ENCODE data around the gene SKIC3. TPM values are rescaled to one million over a fixed set of nuclear protein-coding genes. Genes with fewer than 3 reads are reported as not detected.

Gene SKIC3
- total RNA-seq, 1 donor = 177 TPM

DNA sequence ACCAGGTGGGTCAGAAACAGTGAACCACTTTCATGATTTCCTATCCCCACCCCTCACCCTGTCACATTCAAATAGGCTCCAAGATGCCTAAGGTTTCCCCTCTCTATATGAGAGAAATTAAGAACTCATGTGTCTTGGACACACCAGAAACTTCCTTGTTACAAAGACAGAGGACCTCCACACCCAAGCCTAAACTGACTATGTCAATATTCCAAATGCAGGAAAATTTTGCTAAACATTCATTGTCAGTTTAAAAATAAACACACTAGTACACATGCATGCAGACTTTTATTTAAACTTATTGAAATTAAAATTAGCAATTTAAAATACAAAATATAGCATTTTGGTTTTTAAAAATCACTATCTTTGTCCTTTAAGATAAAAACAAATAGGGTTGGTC lies 26.2 kb downstream of the SKIC3 start:
- TF ChIP-seq, protein P1, sequence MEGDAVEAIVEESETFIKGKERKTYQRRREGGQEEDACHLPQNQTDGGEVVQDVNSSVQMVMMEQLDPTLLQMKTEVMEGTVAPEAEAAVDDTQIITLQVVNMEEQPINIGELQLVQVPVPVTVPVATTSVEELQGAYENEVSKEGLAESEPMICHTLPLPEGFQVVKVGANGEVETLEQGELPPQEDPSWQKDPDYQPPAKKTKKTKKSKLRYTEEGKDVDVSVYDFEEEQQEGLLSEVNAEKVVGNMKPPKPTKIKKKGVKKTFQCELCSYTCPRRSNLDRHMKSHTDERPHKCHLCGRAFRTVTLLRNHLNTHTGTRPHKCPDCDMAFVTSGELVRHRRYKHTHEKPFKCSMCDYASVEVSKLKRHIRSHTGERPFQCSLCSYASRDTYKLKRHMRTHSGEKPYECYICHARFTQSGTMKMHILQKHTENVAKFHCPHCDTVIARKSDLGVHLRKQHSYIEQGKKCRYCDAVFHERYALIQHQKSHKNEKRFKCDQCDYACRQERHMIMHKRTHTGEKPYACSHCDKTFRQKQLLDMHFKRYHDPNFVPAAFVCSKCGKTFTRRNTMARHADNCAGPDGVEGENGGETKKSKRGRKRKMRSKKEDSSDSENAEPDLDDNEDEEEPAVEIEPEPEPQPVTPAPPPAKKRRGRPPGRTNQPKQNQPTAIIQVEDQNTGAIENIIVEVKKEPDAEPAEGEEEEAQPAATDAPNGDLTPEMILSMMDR (IDR thresholded peaks at IDR 0.05; ENCODE audit: extremely low read depth, low read depth, low read length) = no peak
- Histone ChIP-seq H3K27ac (ENCODE audit: low read depth, low read length) (no peak overlapping the region), H3K4me1 (ENCODE audit: insufficient read depth, low read length) (peaks cover 25% of the 10 kb centered on the region), H4K20me1 (ENCODE audit: insufficient read depth, low read length) (no peaks in the 10 kb centered on the region), H3K9me3 (ENCODE audit: low read depth, low read length) (no peaks in the 10 kb centered on the region), H3K36me3 (ENCODE audit: insufficient read depth, low read length) (peaks cover 51% of the 10 kb centered on the region), H3K79me2 (ENCODE audit: insufficient read depth, low read length) (peaks cover 19% of the 10 kb centered on the region), H2AFZ (ENCODE audit: low read length) (no peak overlapping the region), H3K27me3 (ENCODE audit: insufficient read depth, low read length) (no peaks in the 10 kb centered on the region), H3K4me3 (ENCODE audit: insufficient read depth, low read length) (no peak overlapping the region), H3K4me2 (ENCODE audit: insufficient read depth, low read length) (no peak overlapping the region)
- no peak for DNase-seq (ENCODE audit: insufficient read length, low spot score, missing footprints)

DNA sequence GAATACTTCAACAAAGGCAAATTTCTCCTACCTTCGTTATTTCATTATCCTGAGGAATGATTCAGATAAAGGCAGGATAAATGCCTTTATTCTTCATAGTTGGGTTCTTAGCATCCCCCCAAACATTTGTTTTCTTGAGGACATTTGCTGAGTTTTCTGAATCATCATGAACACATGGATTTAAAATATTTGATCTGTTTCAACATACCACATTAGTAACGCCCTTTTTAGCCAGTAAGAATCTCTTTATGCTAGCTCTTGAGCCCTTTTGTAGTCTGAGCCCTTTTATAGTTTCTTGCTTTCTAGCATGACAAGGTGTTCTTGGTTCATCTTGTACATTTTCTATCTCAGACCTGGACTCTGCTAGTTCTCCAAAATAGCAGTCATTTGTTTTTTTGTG lies 27.9 kb downstream of the SKIC3 start:
- no peak overlapping the region for H3K4me2 ChIP-seq (ENCODE audit: insufficient read depth, low read length)
- TF ChIP-seq, protein P1 (IDR thresholded peaks at IDR 0.05; ENCODE audit: extremely low read depth, low read depth, low read length) = no peak
- no peaks in the 10 kb centered on the region for H3K27me3 ChIP-seq (ENCODE audit: insufficient read depth, low read length)
- H3K27ac ChIP-seq (ENCODE audit: low read depth, low read length) = no peak overlapping the region
- H3K36me3 ChIP-seq (ENCODE audit: insufficient read depth, low read length) = peaks cover 59% of the 10 kb centered on the region
- no peak overlapping the region for H2AFZ ChIP-seq (ENCODE audit: low read length)
- no peak overlapping the region for H3K4me3 ChIP-seq (ENCODE audit: insufficient read depth, low read length)
- peaks cover 12% of the 10 kb centered on the region for H3K79me2 ChIP-seq (ENCODE audit: insufficient read depth, low read length)
- no peaks in the 10 kb centered on the region for H3K9me3 ChIP-seq (ENCODE audit: low read depth, low read length)
- no peaks in the 10 kb centered on the region for H4K20me1 ChIP-seq (ENCODE audit: insufficient read depth, low read length)
- H3K4me1 ChIP-seq (ENCODE audit: insufficient read depth, low read length) = peaks cover 19% of the 10 kb centered on the region
- DNase-seq (ENCODE audit: insufficient read length, low spot score, missing footprints) = no peak

DNA sequence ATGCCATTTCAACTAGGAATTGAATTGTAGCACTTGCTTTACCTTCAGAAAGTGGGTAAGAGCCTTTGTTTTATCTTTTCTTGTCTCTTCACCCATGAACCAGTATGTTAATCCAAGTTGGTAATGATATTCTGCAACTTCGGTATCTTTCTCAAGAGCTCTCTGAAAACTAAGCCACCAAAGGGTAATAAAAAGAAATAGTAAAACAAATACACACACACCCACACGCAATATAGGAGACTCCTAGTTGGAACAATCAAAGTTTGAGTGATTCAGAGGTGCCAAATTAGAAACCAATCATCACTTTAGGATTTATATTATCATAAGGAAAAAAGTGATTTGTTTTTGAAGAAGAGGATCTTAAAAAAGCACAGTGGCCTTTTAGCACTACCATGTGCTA lies 30.4 kb downstream of the SKIC3 start:
- TF ChIP-seq, protein P1 (IDR thresholded peaks at IDR 0.05; ENCODE audit: extremely low read depth, low read depth, low read length) = no peak

DNA sequence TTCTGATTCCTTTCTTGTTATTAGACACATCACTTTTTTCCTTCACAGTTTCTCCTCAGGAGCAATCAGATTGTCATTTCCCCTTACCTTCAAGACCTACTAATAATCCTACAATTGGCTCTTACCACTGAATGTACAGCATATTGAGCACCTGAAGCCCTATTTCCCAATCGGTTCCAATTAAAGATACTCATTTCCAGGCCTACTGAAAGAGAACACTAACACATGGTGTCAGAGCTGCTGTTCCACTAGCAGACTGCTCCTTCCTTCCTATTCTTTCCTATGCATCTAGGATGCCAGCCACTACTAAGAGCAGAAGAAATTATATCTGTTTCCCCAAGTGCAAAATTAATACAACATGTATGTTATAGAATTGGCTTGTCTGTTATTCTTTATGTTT lies 34.6 kb downstream of the SKIC3 start:
- no peak for DNase-seq (ENCODE audit: insufficient read length, low spot score, missing footprints)
- H3K9me3 ChIP-seq (ENCODE audit: low read depth, low read length) = no peaks in the 10 kb centered on the region
- TF ChIP-seq, protein P1 (IDR thresholded peaks at IDR 0.05; ENCODE audit: extremely low read depth, low read depth, low read length) = no peak
- H3K4me1 ChIP-seq (ENCODE audit: insufficient read depth, low read length) = no peaks in the 10 kb centered on the region
- H3K36me3 ChIP-seq (ENCODE audit: insufficient read depth, low read length) = peaks cover 70% of the 10 kb centered on the region
- no peaks in the 10 kb centered on the region for H4K20me1 ChIP-seq (ENCODE audit: insufficient read depth, low read length)
- H3K27ac ChIP-seq (ENCODE audit: low read depth, low read length) = no peak overlapping the region
- H3K4me2 ChIP-seq (ENCODE audit: insufficient read depth, low read length) = no peak overlapping the region
- H2AFZ ChIP-seq (ENCODE audit: low read length) = no peak overlapping the region
- no peaks in the 10 kb centered on the region for H3K27me3 ChIP-seq (ENCODE audit: insufficient read depth, low read length)
- no peaks in the 10 kb centered on the region for H3K79me2 ChIP-seq (ENCODE audit: insufficient read depth, low read length)
- H3K4me3 ChIP-seq (ENCODE audit: insufficient read depth, low read length) = no peak overlapping the region

More for the DNA sequence above, 30.4 kb downstream of the SKIC3 start:
- Histone ChIP-seq H3K4me2 (ENCODE audit: insufficient read depth, low read length) (no peak overlapping the region), H3K9me3 (ENCODE audit: low read depth, low read length) (no peaks in the 10 kb centered on the region), H3K27ac (ENCODE audit: low read depth, low read length) (no peak overlapping the region), H4K20me1 (ENCODE audit: insufficient read depth, low read length) (no peaks in the 10 kb centered on the region), H3K79me2 (ENCODE audit: insufficient read depth, low read length) (peaks cover 1% of the 10 kb centered on the region), H3K4me1 (ENCODE audit: insufficient read depth, low read length) (no peaks in the 10 kb centered on the region), H3K4me3 (ENCODE audit: insufficient read depth, low read length) (no peak overlapping the region), H3K27me3 (ENCODE audit: insufficient read depth, low read length) (no peaks in the 10 kb centered on the region), H3K36me3 (ENCODE audit: insufficient read depth, low read length) (peaks cover 66% of the 10 kb centered on the region), H2AFZ (ENCODE audit: low read length) (no peak overlapping the region)
- DNase-seq (ENCODE audit: insufficient read length, low spot score, missing footprints) = no peak
